ENCODE data around the gene ARSA. TPM values are rescaled to one million over a fixed set of nuclear protein-coding genes. Genes with fewer than 3 reads are reported as not detected.

The ARSA gene
- total and polyA plus RNA-seq, 12 donors, result 5.5 to 168 (median 67.5) TPM

GRCh38 chr22:50607659-50608020 is 20.3 kb downstream of the ARSA start:
- no peak for TF ChIP-seq CTCF (IDR thresholded peaks at IDR 0.05)
- TF ChIP-seq POLR2A (IDR thresholded peaks at IDR 0.05), result no peak
- H3K27me3 ChIP-seq, result peaks cover 6% of the 10 kb centered on the region
- H3K27ac ChIP-seq, result no peak overlapping the region
- intact Hi-C loops (cut with DNase I), result no loop called here
- H3K36me3 ChIP-seq (replicated peaks in 1 of 2), result peaks cover 0 to 14% of the 10 kb centered on the region in 2 donors
- DNase-seq, result no peak
- H3K4me3 ChIP-seq, result no peak overlapping the region
- H3K4me1 ChIP-seq (replicated peaks in 1 of 2), result no peaks in the 10 kb centered on the region
- no peaks in the 10 kb centered on the region for H3K9me3 ChIP-seq (replicated peaks in 1 of 3)
- 73 to 85% (median 76%) methylated on average over 5 to 6 of the region's 6 CpGs for WGBS, 4 donors

GRCh38 chr22:50606946-50607658 is 20.9 kb downstream of the ARSA start:
- H3K9me3 ChIP-seq (replicated peaks in 1 of 3), result no peaks in the 10 kb centered on the region
- no peak for TF ChIP-seq POLR2A (IDR thresholded peaks at IDR 0.05)
- no peak for TF ChIP-seq CTCF (IDR thresholded peaks at IDR 0.05)
- no peak overlapping the region for H3K4me3 ChIP-seq
- intact Hi-C loops (cut with DNase I), result no loop called here
- H3K27me3 ChIP-seq, result peaks cover 6% of the 10 kb centered on the region
- H3K4me1 ChIP-seq (replicated peaks in 1 of 2), result no peaks in the 10 kb centered on the region
- DNase-seq, result no peak
- peaks cover 0 to 14% of the 10 kb centered on the region in 2 donors for H3K36me3 ChIP-seq (replicated peaks in 1 of 2)
- no peak overlapping the region for H3K27ac ChIP-seq
- WGBS, 4 donors, result 73 to 93% (median 81%) methylated on average over 10 to 18 of the region's 18 CpGs

- no peak for DNase-seq
Observed at GRCh38 chr22:50606165-50606945, 21.6 kb downstream of the ARSA start.

More at GRCh38 chr22:50606165-50606945, 21.6 kb downstream of the ARSA start:
- TF ChIP-seq CTCF (IDR thresholded peaks at IDR 0.05) (no peak), POLR2A (IDR thresholded peaks at IDR 0.05) (no peak)
- 78 to 86% (median 81%) methylated on average over 12 to 19 of the region's 19 CpGs for WGBS, 4 donors
- H3K36me3 ChIP-seq (replicated peaks in 1 of 2), result peaks cover 0 to 14% of the 10 kb centered on the region in 2 donors
- intact Hi-C loops (cut with DNase I), result no loop called here
- H3K4me1 ChIP-seq (replicated peaks in 1 of 2), result no peaks in the 10 kb centered on the region
- no peak overlapping the region for H3K27ac ChIP-seq
- H3K4me3 ChIP-seq, result no peak overlapping the region
- H3K27me3 ChIP-seq, result peaks cover 6% of the 10 kb centered on the region
- no peaks in the 10 kb centered on the region for H3K9me3 ChIP-seq (replicated peaks in 1 of 3)
